Ovary (tissue), 9 donors: Measurements from ENCODE around the gene OGG1. TPM values are rescaled to one million over a fixed set of nuclear protein-coding genes. Genes with fewer than 3 reads are reported as not detected.

Source experiments
- DNase-seq, 5 donors: peaks; one replicate each; pipeline ENCODE4 v3.0.0-alpha.2; 2019 to 2020
- H3K27ac ChIP-seq, 2 donors: fragments of 200-600 bp; one replicate each; pipeline versions ENCODE4 v1.5.1 to v1.8.0; 2019 to 2022
- H3K27me3 ChIP-seq: fragments of 200-600 bp; one replicate; pipeline ENCODE4 v1.8.0; 2022
- H3K36me3 ChIP-seq: fragments of 200-600 bp; sonication (generic); one replicate; pipeline ENCODE4 v1.5.1; 2019
- H3K4me1 ChIP-seq: one replicate; pipeline ENCODE4 v1.8.1; 2013; ENCODE audit warnings: mild to moderate bottlenecking, moderate library complexity; ENCODE audit not compliant: insufficient read depth
- H3K4me3 ChIP-seq: fragments of 200-600 bp; sonication (generic); one replicate; pipeline ENCODE4 v1.5.1; 2017
- H3K9me3 ChIP-seq, 2 donors: fragments of 200-600 bp in 1 of 2; sonication (generic) in 1 of 2; one replicate each; pipeline versions ENCODE4 v1.5.1 to v1.8.1; 2013 to 2019; ENCODE audit warnings: mild to moderate bottlenecking in 1 of 2, moderate library complexity in 1 of 2
- EP300 ChIP-seq: sonication (generic); formaldehyde crosslinking; IDR thresholded peaks from one replicate; pipeline ENCODE4 v1.6.1; 2017; ENCODE audit warnings: antibody characterized with exemption
- POLR2A ChIP-seq: fragments of 450-650 bp; IDR thresholded peaks from one replicate; pipeline ENCODE4 v1.6.1; 2017; ENCODE audit warnings: antibody characterized with exemption, mild to moderate bottlenecking, moderate library complexity
- WGBS, 3 donors: extraction: QIAGEN DNeasy Blood & Tissue Kit in 1 of 3; methylation state at CpG; one replicate each; pipeline versions ENCODE4 v1.1.5 to v1.1.7; 2013 to 2017; 5-methylcytosine and 5-hydroxymethylcytosine counted together
- intact Hi-C, 4 donors: fragments of 100-400 bp; cut with DNase I; formaldehyde crosslinking; loops; one replicate each; pipeline versions ENCODE4 v1.11.0 to v1.15.1; 2022 to 2023
- polyA plus RNA-seq, 2 donors: library from polyadenylated mRNA; stranded (reverse); fragments of 200-250 nt in 1 of 2; fragments of 350-450 nt in 1 of 2; fragmentation: Illumina TruSeq in 1 of 2; extraction: RNeasy Lipid Tissue Mini Kit (QIAGEN cat#74804) in 1 of 2; gene quantifications; one replicate each; pipeline ENCODE4 v1.2.3, GENCODE V29; 2013 to 2014
- total RNA-seq, 7 donors: library from RNA; depleted of rRNA in 2 of 7; stranded (reverse); fragments of >200 nt in 2 of 7; fragmentation: NEBNext Ultra II Directional in 3 of 7; extraction: Animal tissue kit (Norgen Biotek cat#: 25700) in 3 of 7; gene quantifications; one replicate each; pipeline versions ENCODE4 v1.1.0 to v1.2.4, GENCODE V29; 2016 to 2023
- TF ChIP-seq, protein P1 (sequence below), 3 donors: fragments of 450-650 bp in 2 of 3; fragments of 200-600 bp in 1 of 3; IDR thresholded peaks; one replicate each; pipeline versions ENCODE4 v1.5.1 to v1.8.0; 2016 to 2022; ENCODE audit warnings: antibody characterized with exemption in 3 of 3, mild to moderate bottlenecking in 1 of 3
- donor health status: DM: no; HTN: no; CAD: no; lungs with moderate emphysema.
- donor health status: DM: no; HTN: no; CAD: no.
- donor health status: Bipolar disorder and iron deficiency.
- donor health status: DM: yes; HTN: yes; CAD: no.
- donor health status: DM: no; HTN: no; CAD: no.
- donor health status: DM: yes; HTN: yes; CAD: no.

The OGG1 gene
- total and polyA plus RNA-seq, 9 donors, result 16.8 to 54.3 (median 31.1) TPM

DNA sequence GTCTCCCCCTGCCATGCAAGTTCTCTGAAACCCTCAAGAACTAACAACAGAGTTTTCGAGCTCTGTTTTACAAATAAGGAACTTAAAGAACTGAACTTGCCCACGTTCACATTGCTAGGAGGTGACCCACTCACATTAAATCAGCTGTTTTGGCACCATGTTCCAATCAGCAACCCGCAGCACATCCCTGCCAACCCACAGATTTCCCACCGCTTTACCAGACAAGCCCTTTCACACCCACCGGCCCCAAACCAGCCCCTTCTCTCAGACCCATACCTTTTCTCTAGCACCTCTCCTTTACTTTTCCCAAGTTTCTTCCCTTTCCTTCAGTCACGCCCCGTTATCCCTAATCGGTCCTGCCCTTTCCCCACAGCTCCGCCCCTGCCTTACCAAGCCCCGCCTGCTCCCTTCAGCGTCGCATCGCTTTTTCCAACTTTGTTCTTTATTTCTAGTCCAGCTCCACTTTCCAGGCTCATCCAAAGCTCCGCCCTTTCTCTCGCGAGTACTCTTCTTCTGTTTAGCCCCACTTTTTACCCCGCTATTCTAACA, 19.0 kb upstream of the OGG1 start:
- WGBS, 3 donors, result 0 to 1% (median 1%) methylated on average over 16 to 17 of the region's 17 CpGs
- H3K36me3 ChIP-seq, result no peaks in the 10 kb centered on the region
- intact Hi-C loops, result loop anchor here in 2 of 4 donors (2.0 to 10.0 kb wide), 3 partner anchors 20 to 204 kb away; partner anchors contain the start of genes ARPC4 (in 1 of the 2), CRELD1 (in 1 of the 2) and TADA3 (in 1 of the 2)
- no peaks in the 10 kb centered on the region for H3K9me3 ChIP-seq
- no peak for TF ChIP-seq EP300
- TF ChIP-seq, protein P1, sequence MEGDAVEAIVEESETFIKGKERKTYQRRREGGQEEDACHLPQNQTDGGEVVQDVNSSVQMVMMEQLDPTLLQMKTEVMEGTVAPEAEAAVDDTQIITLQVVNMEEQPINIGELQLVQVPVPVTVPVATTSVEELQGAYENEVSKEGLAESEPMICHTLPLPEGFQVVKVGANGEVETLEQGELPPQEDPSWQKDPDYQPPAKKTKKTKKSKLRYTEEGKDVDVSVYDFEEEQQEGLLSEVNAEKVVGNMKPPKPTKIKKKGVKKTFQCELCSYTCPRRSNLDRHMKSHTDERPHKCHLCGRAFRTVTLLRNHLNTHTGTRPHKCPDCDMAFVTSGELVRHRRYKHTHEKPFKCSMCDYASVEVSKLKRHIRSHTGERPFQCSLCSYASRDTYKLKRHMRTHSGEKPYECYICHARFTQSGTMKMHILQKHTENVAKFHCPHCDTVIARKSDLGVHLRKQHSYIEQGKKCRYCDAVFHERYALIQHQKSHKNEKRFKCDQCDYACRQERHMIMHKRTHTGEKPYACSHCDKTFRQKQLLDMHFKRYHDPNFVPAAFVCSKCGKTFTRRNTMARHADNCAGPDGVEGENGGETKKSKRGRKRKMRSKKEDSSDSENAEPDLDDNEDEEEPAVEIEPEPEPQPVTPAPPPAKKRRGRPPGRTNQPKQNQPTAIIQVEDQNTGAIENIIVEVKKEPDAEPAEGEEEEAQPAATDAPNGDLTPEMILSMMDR (IDR thresholded peaks at IDR 0.05), result peak in 1 of 3 donors; percentile 20
- H3K4me1 ChIP-seq, result peaks cover 4% of the 10 kb centered on the region
- peak overlapping the region; percentile 47 for H3K4me3 ChIP-seq
- DNase-seq, result no peak
- H3K27me3 ChIP-seq, result no peaks in the 10 kb centered on the region
- H3K27ac ChIP-seq, result peak overlapping the region in 1 of 2 donors; percentile 98

DNA sequence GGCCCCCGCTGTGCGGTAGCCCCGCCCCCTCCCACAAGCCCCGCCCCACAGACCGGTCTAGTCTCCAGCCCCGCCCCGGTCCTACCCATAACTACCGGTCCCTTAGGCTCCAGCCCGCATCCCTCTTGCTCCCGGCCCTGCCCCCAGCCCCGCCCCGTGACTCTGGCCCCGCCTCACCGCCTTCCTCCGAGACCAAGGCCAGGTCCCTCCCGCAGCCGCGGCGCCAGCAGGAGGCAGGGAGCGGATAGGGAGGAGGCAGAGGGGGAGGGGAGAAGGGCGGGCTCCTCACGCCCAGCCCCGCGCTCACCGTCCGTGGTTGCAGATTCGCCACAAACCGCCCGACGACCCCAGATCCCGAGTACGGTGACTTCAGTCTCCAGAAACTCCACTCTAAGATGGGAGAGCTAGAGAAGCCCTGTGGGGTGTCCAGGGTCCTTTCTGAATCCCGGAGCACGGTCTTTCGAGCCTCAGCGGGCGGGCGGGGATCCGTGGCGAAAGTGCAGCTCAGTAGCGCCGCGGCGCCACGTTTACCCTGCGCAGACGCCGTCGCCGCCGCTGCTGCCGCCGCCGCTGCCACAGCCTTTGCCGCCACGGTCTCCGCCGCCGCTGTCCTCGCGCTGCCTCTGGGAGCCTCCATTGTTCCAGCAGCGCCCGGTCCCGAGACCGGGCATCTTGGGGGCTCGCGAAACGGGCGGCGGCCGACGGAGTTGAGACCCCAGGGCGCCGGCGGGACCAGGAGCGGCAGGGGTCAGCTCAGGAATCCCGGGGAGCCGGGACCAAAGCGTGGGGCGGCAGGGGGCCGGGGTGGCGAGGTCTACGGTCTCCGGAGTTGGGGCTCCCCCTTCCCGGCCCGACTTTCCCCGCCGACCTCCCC, 18.3 kb upstream of the OGG1 start, which contains the start of gene BRPF1:
BRPF1 (plus strand) TSS at position 530 of the 874 bp plus-strand sequence. CDS start 2,406 bp downstream, outside the sequence.
- peak within 1 kb of the TSS; percentile 94 for H3K4me3 ChIP-seq
- no peaks in the 10 kb centered on the region for H3K27me3 ChIP-seq
- peaks cover 4% of the 10 kb centered on the region for H3K4me1 ChIP-seq
- DNase-seq, result peak; percentile 99 to 100 (median 100)
- TF ChIP-seq, protein P1 (IDR thresholded peaks at IDR 0.05), result peak in 1 of 3 donors; percentile 41
- TF ChIP-seq POLR2A, result peak; percentile 51
- TF ChIP-seq EP300, result no peak
- H3K9me3 ChIP-seq, result no peaks in the 10 kb centered on the region
- intact Hi-C loops, result loop anchor here in 2 of 4 donors (2.0 to 10.0 kb wide), 3 partner anchors 19 to 203 kb away; partner anchors contain the start of genes ARPC4 (in 1 of the 2), CRELD1 (in 1 of the 2) and TADA3 (in 1 of the 2)
- H3K27ac ChIP-seq, result peak within 1 kb of the TSS; percentile 91 to 98
- 0 to 1% (median 1%) methylated on average over 61 to 88 of the region's 88 CpGs for WGBS, 3 donors
- H3K36me3 ChIP-seq, result no peaks in the 10 kb centered on the region

GRCh38 chr3:9732080-9732739, 17.5 kb upstream of the OGG1 start:
- 0 to 1% (median 1%) methylated on average over 35 to 41 of the region's 41 CpGs for WGBS, 3 donors
- H3K4me1 ChIP-seq, result peaks cover 4% of the 10 kb centered on the region
- no peaks in the 10 kb centered on the region for H3K27me3 ChIP-seq
- peak overlapping the region; percentile 91 to 98 for H3K27ac ChIP-seq
- no peaks in the 10 kb centered on the region for H3K36me3 ChIP-seq
- intact Hi-C loops, result loop anchor here in 2 of 4 donors (10.0 kb wide), 2 partner anchors 63 to 203 kb away; partner anchors contain the start of genes ARPC4 (in 1 of the 2), CRELD1 (in 1 of the 2) and TADA3 (in 1 of the 2)
- H3K9me3 ChIP-seq, result no peaks in the 10 kb centered on the region
- TF ChIP-seq POLR2A, result no peak
- TF ChIP-seq, protein P1 (IDR thresholded peaks at IDR 0.05), result no peak
- no peak for TF ChIP-seq EP300
- DNase-seq, result no peak
- H3K4me3 ChIP-seq, result peak overlapping the region; percentile 94

DNA sequence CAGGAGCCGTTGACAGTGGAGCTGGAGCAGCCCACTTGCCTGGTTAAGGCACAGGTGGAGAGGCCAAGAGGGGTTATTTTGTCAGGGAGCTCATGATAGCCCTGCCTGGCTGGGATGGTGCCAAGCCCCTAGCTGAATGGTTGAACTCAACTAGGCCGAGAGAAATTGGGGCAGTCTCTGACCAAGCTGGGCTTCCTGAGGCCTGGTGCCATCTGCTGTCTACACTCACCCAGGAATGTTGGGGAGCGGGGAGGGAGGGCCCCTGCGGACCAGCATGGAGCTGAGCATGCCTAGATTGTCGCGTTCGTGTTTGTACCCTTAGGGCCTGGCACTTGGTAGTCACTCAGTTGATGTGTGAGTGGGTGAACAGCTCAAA, 17.0 kb upstream of the OGG1 start:
- Histone ChIP-seq H3K4me1 (peaks cover 4% of the 10 kb centered on the region), H3K27me3 (no peaks in the 10 kb centered on the region), H3K36me3 (no peaks in the 10 kb centered on the region), H3K9me3 (no peaks in the 10 kb centered on the region), H3K27ac (no peak overlapping the region), H3K4me3 (peak overlapping the region; percentile 94)
- peak in 3 of 5 donors; percentile 50 to 56 (median 54) for DNase-seq
- WGBS, 3 donors, result 26 to 39% (median 32%) methylated on average over 7 of the region's 7 CpGs
- TF ChIP-seq POLR2A, result no peak
- TF ChIP-seq, protein P1 (IDR thresholded peaks at IDR 0.05), result no peak
- TF ChIP-seq EP300, result no peak
- intact Hi-C loops, result loop anchor here in 2 of 4 donors (10.0 kb wide), 2 partner anchors 62 to 202 kb away; partner anchors contain the start of genes ARPC4 (in 1 of the 2), CRELD1 (in 1 of the 2) and TADA3 (in 1 of the 2)
